A549 (cell line): ENCODE measurements around the gene HSDL2. TPM values are rescaled to one million over a fixed set of nuclear protein-coding genes. Genes with fewer than 3 reads are reported as not detected.
"Not testable (repeated sequence)": the region's sequence is repeated elsewhere in the genome, so short reads cannot be mapped to it uniquely, and the experiment has no call there.

ENCODE experiments used
- ATAC-seq, 2 experiments: fragments of 200-7000 bp in 1 of 2; fragments of >200 bp in 1 of 2; cut with Nextera tagmentation in 1 of 2; cut with Tn5 transposase in 1 of 2; 3 replicates each; pipeline versions ENCODE4 v1.8.0 to v1.9.1; 2018 to 2020; ENCODE audit warnings: mild to moderate bottlenecking in 1 of 2, moderate library complexity in 1 of 2
- CTCF ChIA-PET: fragments of 300-600 bp; sonication (Branson Sonifier 250); formaldehyde crosslinking; extraction: SDS; loops from one replicate; lab custom pipeline; 2021; ENCODE audit warnings: antibody characterized with exemption, inconsistent platforms; lab: Yijun Ruan, JAX
- POLR2A ChIA-PET: fragments of 350-600 bp; formaldehyde crosslinking; extraction: SDS; loops from one replicate; lab custom pipeline; 2021; ENCODE audit warnings: antibody characterized with exemption, inconsistent platforms; lab: Yijun Ruan, JAX
- DNase-seq, 2 experiments: peaks; one replicate each; pipeline versions ENCODE4 v3.0.0 to v3.0.0-alpha.2; 2011 to 2016; ENCODE audit warnings: low read depth in 1 of 2, low spot score in 1 of 2
- FAIRE-seq: peaks from 2 replicates; lab custom pipeline; 2011; peaks lifted over from hg19 to GRCh38; lab: Jason Lieb, UNC
- H3K27ac ChIP-seq, 2 experiments: fragments of >200 bp; sonication (Bioruptor Twin); formaldehyde crosslinking; 3 replicates each; pipeline ENCODE4 v1.5.1; 2016 to 2017
- H3K4me1 ChIP-seq: fragments of >200 bp; sonication (Bioruptor Twin); formaldehyde crosslinking; 3 replicates; pipeline ENCODE4 v1.6.1; 2016
- H3K4me2 ChIP-seq: fragments of >200 bp; sonication (Bioruptor Twin); formaldehyde crosslinking; 3 replicates; pipeline ENCODE4 v1.6.1; 2016
- H3K4me3 ChIP-seq: fragments of >200 bp; sonication (Bioruptor Twin); formaldehyde crosslinking; 3 replicates; pipeline ENCODE4 v1.5.1; 2016
- H3K9me3 ChIP-seq: fragments of >200 bp; sonication (Bioruptor Twin); formaldehyde crosslinking; 3 replicates; pipeline ENCODE4 v1.6.1; 2016
- ATOH8 ChIP-seq: fragments of 250-450 bp; sonication (Bioruptor Pico); IDR thresholded peaks from 2 replicates; pipeline ENCODE4 v1.5.0; 2020; ENCODE audit warnings: low read depth, mild to moderate bottlenecking, moderate library complexity
- BCL3 ChIP-seq: fragments of >200 bp; sonication (Bioruptor Twin); formaldehyde crosslinking; IDR thresholded peaks from 3 replicates; pipeline ENCODE4 v1.6.1; 2016
- CBX2 ChIP-seq: fragments of 200-600 bp; sonication (generic); IDR thresholded peaks from 2 replicates; pipeline ENCODE4 v1.6.1; 2016; ENCODE audit warnings: low read depth, mild to moderate bottlenecking, borderline replicate concordance
- CHD2 ChIP-seq: fragments of 150-350 bp; IDR thresholded peaks from 2 replicates; pipeline ENCODE4 v1.6.1; 2014; ENCODE audit warnings: low read length; ENCODE audit not compliant: partially characterized antibody
- FOXS1 ChIP-seq: fragments of 250-450 bp; sonication (Bioruptor Pico); IDR thresholded peaks from 2 replicates; pipeline ENCODE4 v1.5.0; 2020; ENCODE audit warnings: mild to moderate bottlenecking, moderate library complexity
- GATA3 ChIP-seq: IDR thresholded peaks from 2 replicates; pipeline ENCODE4 v1.6.1; 2012; ENCODE audit warnings: borderline replicate concordance
- HDAC2 ChIP-seq: fragments of 200-600 bp; sonication (generic); IDR thresholded peaks from 2 replicates; pipeline ENCODE4 v1.6.1; 2016
- HMGXB4 ChIP-seq: fragments of 250-450 bp; sonication (Bioruptor Pico); IDR thresholded peaks from 2 replicates; pipeline ENCODE4 v1.5.0; 2021; ENCODE audit warnings: mild to moderate bottlenecking, moderate library complexity, borderline replicate concordance
- HOXA7 ChIP-seq: fragments of 250-450 bp; sonication (Bioruptor Pico); IDR thresholded peaks from 2 replicates; pipeline ENCODE4 v1.5.0; 2020; ENCODE audit warnings: mild to moderate bottlenecking, moderate library complexity
- JUN ChIP-seq, 2 experiments: fragments of >200 bp; sonication (Bioruptor Twin); formaldehyde crosslinking; IDR thresholded peaks; 2 replicates in 1 of 2; 3 replicates in 1 of 2; pipeline ENCODE4 v1.6.1; 2016 to 2017
- KDM1A ChIP-seq: fragments of 200-600 bp; sonication (generic); IDR thresholded peaks from 2 replicates; pipeline ENCODE4 v1.6.1; 2016; ENCODE audit warnings: low read depth, mild to moderate bottlenecking
- MAZ ChIP-seq: fragments of 150-350 bp; IDR thresholded peaks from 2 replicates; pipeline ENCODE4 v1.6.1; 2014; ENCODE audit warnings: antibody characterized with exemption, low read depth, low read length, borderline replicate concordance
- PHF8 ChIP-seq: fragments of 200-600 bp; sonication (generic); IDR thresholded peaks from 2 replicates; pipeline ENCODE4 v1.6.1; 2016; ENCODE audit warnings: low read depth, mild to moderate bottlenecking, antibody characterized with exemption, moderate library complexity, borderline replicate concordance
- RAD21 ChIP-seq, 2 experiments: fragments of >200 bp in 1 of 2; sonication (Bioruptor Twin) in 1 of 2; formaldehyde crosslinking in 1 of 2; IDR thresholded peaks in 1 of 2; conservative IDR thresholded peaks in 1 of 2; 2 replicates in 1 of 2; 3 replicates in 1 of 2; pipeline ENCODE4 v1.6.1; 2012 to 2018; ENCODE audit warnings: inconsistent platforms in 1 of 2
- RARB ChIP-seq: fragments of 250-450 bp; sonication (Bioruptor Pico); IDR thresholded peaks from 2 replicates; pipeline ENCODE4 v1.8.0; 2021; ENCODE audit warnings: mild to moderate bottlenecking, moderate library complexity
- RFX5 ChIP-seq: fragments of 450-650 bp; IDR thresholded peaks from 2 replicates; pipeline ENCODE4 v1.7.1; 2014; ENCODE audit warnings: antibody characterized with exemption, mild to moderate bottlenecking, moderate library complexity
- SREBF2 ChIP-seq: fragments of 450-650 bp; IDR thresholded peaks from 2 replicates; pipeline ENCODE4 v1.6.1; 2014; ENCODE audit warnings: mild to moderate bottlenecking, moderate library complexity
- ZC3H11A ChIP-seq: fragments of 450-650 bp; IDR thresholded peaks from 2 replicates; pipeline ENCODE4 v1.6.1; 2014; ENCODE audit warnings: antibody characterized with exemption, mild to moderate bottlenecking
- WGBS: methylation state at CpG from one replicate; pipeline ENCODE4 v1.1.6; 2017; ENCODE audit errors: missing lambda C conversion rate; 5-methylcytosine and 5-hydroxymethylcytosine counted together
- polyA plus RNA-seq, 4 experiments: library from polyadenylated mRNA; depleted of rRNA in 3 of 4; stranded (reverse); fragments of >200 nt; fragmentation: RNase III in 1 of 4; extraction: RNeasy Plus Mini Kit Qiagen cat#74134 plus additional on column Dnase treatment in 1 of 4; gene quantifications; 2 replicates in 3 of 4; 3 replicates in 1 of 4; pipeline ENCODE4 v1.2.3, GENCODE V29; 2011 to 2017
- TF ChIP-seq, protein P1 (sequence below): IDR thresholded peaks from 2 replicates; pipeline ENCODE4 v1.6.1; 2012

Gene HSDL2
- polyA plus RNA-seq, 2 of the 4 experiments (the other 2 are of a cell fraction): 47.4 to 47.7 TPM

DNA sequence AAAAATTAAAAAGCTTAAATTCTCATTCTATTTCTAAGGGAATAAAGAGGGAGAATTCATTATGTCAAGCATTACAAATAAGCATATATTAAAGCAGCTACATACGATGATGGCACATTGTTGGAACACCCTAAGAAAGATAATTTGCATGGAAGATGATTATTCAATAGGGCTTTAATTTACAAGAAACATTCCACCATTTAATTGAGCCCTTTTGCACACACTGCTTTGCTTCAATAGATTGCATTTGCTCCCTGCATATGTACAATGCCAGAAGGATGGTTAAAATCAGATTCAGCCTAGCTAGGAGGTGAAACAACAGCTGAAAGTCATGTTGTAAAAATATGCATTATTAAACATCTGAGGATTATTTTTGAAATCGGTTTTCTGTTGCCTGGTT, 128.5 kb downstream of the HSDL2 start (continued):
- no peak for TF ChIP-seq CBX2
- TF ChIP-seq, all 56 proteins: peak for 0

- DNase-seq, FAIRE-seq, H3K4me3 ChIP-seq, CTCF ChIA-PET, H3K9me3 ChIP-seq, ATAC-seq, H3K27ac ChIP-seq, POLR2A ChIA-PET, H3K4me1 ChIP-seq, H3K4me2 ChIP-seq: not testable (repeated sequence)
- 82% methylated on average over 4 of the region's 4 CpGs for WGBS
Measured at GRCh38 chr9:112512377-112512776, 132.5 kb downstream of the HSDL2 start.

DNA sequence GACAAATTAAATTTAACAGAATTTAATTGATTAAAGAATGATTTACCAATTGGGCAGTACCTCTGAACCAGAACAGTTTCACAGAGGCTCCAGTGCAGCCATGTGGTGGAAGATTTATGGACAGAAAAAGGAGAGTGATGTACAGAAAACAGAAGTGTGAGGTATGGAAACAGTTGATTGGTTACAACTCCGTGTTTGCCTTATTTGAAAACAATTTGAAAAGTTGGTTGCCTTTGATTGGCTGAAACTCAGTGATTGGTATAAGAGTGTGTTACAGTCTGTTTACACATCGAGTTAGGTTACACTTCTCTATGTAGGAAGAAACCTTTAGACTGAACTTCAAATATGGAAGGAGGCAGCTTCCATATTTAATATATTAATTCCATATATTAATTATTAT, 136.9 kb downstream of the HSDL2 start:
- Histone ChIP-seq H3K4me2 (no peak overlapping the region), H3K4me3 (no peak overlapping the region), H3K4me1 (no peaks in the 10 kb centered on the region), H3K9me3 (no peaks in the 10 kb centered on the region), H3K27ac (no peak overlapping the region)
- ChIA-PET POLR2A (no interaction called here), CTCF (interaction anchor here (0.6 kb wide), 1 partner anchor 404 kb away, joined by 3 read pairs; no protein-coding TSS in a partner anchor)
- no peak for DNase-seq
- TF ChIP-seq SREBF2 (no peak), GATA3 (no peak), FOXS1 (CRISPR knock-in tag) (no peak), RFX5 (no peak), HOXA7 (CRISPR knock-in tag) (no peak), RARB (CRISPR knock-in tag) (no peak), HDAC2 (no peak), JUN (IDR thresholded peaks at IDR 0.05) (no peak), BCL3 (no peak), ZC3H11A (no peak), RAD21 (conservative IDR thresholded peaks at IDR 0.05 in 1 of 2, IDR thresholded peaks at IDR 0.05 in 1 of 2) (no peak)
- TF ChIP-seq, protein P1, sequence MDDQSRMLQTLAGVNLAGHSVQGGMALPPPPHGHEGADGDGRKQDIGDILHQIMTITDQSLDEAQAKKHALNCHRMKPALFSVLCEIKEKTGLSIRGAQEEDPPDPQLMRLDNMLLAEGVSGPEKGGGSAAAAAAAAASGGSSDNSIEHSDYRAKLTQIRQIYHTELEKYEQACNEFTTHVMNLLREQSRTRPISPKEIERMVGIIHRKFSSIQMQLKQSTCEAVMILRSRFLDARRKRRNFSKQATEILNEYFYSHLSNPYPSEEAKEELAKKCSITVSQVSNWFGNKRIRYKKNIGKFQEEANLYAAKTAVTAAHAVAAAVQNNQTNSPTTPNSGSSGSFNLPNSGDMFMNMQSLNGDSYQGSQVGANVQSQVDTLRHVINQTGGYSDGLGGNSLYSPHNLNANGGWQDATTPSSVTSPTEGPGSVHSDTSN: no peak
- WGBS: 93% methylated on average over 2 of the region's 2 CpGs
- no peak for ATAC-seq
- FAIRE-seq: no peak

DNA sequence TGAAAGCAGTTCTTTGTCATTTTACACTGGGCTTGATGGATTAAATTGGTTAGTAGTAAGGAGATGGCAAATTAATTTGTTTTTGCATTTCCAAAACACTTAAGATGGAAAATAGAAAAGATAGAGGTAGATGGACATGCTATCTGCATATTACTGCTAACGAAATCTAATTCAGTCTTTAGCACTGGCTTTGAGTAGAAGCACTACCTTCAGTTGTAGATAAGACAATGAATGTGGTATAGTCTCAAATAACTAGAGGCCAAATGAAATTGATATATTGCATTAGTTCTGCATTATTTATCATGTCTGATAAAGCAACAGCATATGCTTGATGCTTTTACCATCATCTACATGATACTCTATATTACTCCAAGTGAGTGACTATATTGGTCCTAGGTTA, 140.2 kb downstream of the HSDL2 start:
- POLR2A ChIA-PET: no interaction called here
- no peak for FAIRE-seq
- Histone ChIP-seq H3K4me2 (no peak overlapping the region), H3K9me3 (no peaks in the 10 kb centered on the region), H3K4me3 (no peak overlapping the region), H3K4me1 (no peaks in the 10 kb centered on the region), H3K27ac (no peak overlapping the region)
- TF ChIP-seq PHF8 (no peak), HOXA7 (CRISPR knock-in tag) (no peak), JUN (IDR thresholded peaks at IDR 0.05) (no peak), ZC3H11A (no peak), CHD2 (no peak), HDAC2 (no peak), HMGXB4 (no peak), KDM1A (no peak), ATOH8 (CRISPR knock-in tag) (no peak), MAZ (no peak)
- WGBS: 84% methylated on average over 1 of the region's 1 CpG
- no peak for ATAC-seq
- DNase-seq: no peak
- CTCF ChIA-PET: interaction anchor here (1.5 kb wide), 1 partner anchor 11 kb away, joined by 3 read pairs; no protein-coding TSS in a partner anchor
